CD14-positive monocyte (primary cell): ENCODE results near the gene ARRB1. TPM values are rescaled to one million over a fixed set of nuclear protein-coding genes. Genes with fewer than 3 reads are reported as not detected.
"Not testable (repeated sequence)": the region's sequence is repeated elsewhere in the genome, so short reads cannot be mapped to it uniquely, and the experiment has no call there.

ENCODE experiments used
- DNase-seq, 3 donors: peaks; one replicate each; pipeline ENCODE4 v3.0.0-alpha.2; 2011 to 2022
- H2AFZ ChIP-seq: 2 replicates; pipeline ENCODE4 v1.6.0; 2012; ENCODE audit warnings: mild to moderate bottlenecking, low read depth, low read length, inconsistent platforms; ENCODE audit not compliant: insufficient read depth, poor library complexity, severe bottlenecking
- H3K27ac ChIP-seq, 2 donors: 1 replicate in 1 of 2; 2 replicates in 1 of 2; pipeline ENCODE4 v1.5.1; 2012 to 2013; ENCODE audit warnings: low read length in 2 of 2, control low read depth in 1 of 2, inconsistent platforms in 1 of 2, low read depth in 1 of 2, mild to moderate bottlenecking in 1 of 2
- H3K27me3 ChIP-seq, 2 donors: one replicate each; pipeline versions ENCODE4 v1.6.0 to v1.6.1; 2011 to 2013; ENCODE audit warnings: low read length in 2 of 2; ENCODE audit not compliant: control insufficient read depth in 2 of 2, insufficient read depth in 2 of 2
- H3K36me3 ChIP-seq, 2 donors: replicated peaks in 1 of 2; 1 replicate in 1 of 2; 2 replicates in 1 of 2; pipeline versions ENCODE4 v1.5.1 to v1.6.1; 2012 to 2013; ENCODE audit warnings: low read length in 2 of 2, control low read depth in 1 of 2, inconsistent platforms in 1 of 2, mild to moderate bottlenecking in 1 of 2; ENCODE audit not compliant: insufficient read depth in 2 of 2, control insufficient read depth in 1 of 2
- H3K4me1 ChIP-seq, 2 donors: 1 replicate in 1 of 2; 2 replicates in 1 of 2; pipeline versions ENCODE4 v1.5.1 to v1.6.1; 2012 to 2013; ENCODE audit warnings: low read length in 2 of 2, control low read depth in 1 of 2, inconsistent platforms in 1 of 2, mild to moderate bottlenecking in 1 of 2, moderate library complexity in 1 of 2; ENCODE audit not compliant: insufficient read depth in 2 of 2, control insufficient read depth in 1 of 2
- H3K4me2 ChIP-seq: replicated peaks from 2 replicates; pipeline ENCODE3; 2012; ENCODE audit warnings: low read length, moderate library complexity, mild to moderate bottlenecking; ENCODE audit not compliant: poor library complexity, severe bottlenecking; ENCODE audit errors: extremely low read depth
- H3K4me3 ChIP-seq, 3 experiments: fragments of 200-600 bp in 1 of 3; sonication (generic) in 1 of 3; replicated peaks in 1 of 3; 1 replicate in 2 of 3; 2 replicates in 1 of 3; pipeline ENCODE4 v1.5.1; 2011 to 2013; ENCODE audit warnings: low read length in 3 of 3, mild to moderate bottlenecking in 3 of 3, control low read depth in 2 of 3, low read depth in 2 of 3, inconsistent platforms in 1 of 3, moderate library complexity in 1 of 3
- H3K79me2 ChIP-seq: 2 replicates; pipeline ENCODE4 v1.6.0; 2012; ENCODE audit warnings: mild to moderate bottlenecking, control low read depth, inconsistent platforms, low read length, moderate library complexity; ENCODE audit not compliant: insufficient read depth
- H3K9ac ChIP-seq: 2 replicates; pipeline ENCODE4 v1.6.0; 2017; ENCODE audit warnings: low read length, mild to moderate bottlenecking; ENCODE audit not compliant: insufficient read depth, poor library complexity, severe bottlenecking
- H3K9me3 ChIP-seq, 2 donors: replicated peaks in 1 of 2; 1 replicate in 1 of 2; 2 replicates in 1 of 2; pipeline versions ENCODE4 v1.5.1 to v1.6.1; 2012 to 2013; ENCODE audit warnings: low read length in 2 of 2, control low read depth in 1 of 2; ENCODE audit not compliant: control insufficient read depth in 1 of 2, insufficient read depth in 1 of 2
- H4K20me1 ChIP-seq: 2 replicates; pipeline ENCODE4 v1.6.0; 2012; ENCODE audit warnings: mild to moderate bottlenecking, low read length, control low read depth, moderate library complexity; ENCODE audit not compliant: insufficient read depth
- H3K27ac Mint-ChIP-seq, 7 donors: one replicate each; pipeline ENCODE4 v1.8.0; 2020; ENCODE audit warnings: mild to moderate bottlenecking in 7 of 7, mixed read lengths in 7 of 7, moderate library complexity in 6 of 7, inconsistent platforms in 2 of 7
- H3K27me3 Mint-ChIP-seq, 3 donors: one replicate each; pipeline ENCODE4 v1.8.0; 2021 to 2022; ENCODE audit warnings: low read depth in 3 of 3, mild to moderate bottlenecking in 3 of 3, mixed read lengths in 3 of 3, moderate library complexity in 3 of 3, inconsistent platforms in 1 of 3
- H3K36me3 Mint-ChIP-seq, 2 donors: one replicate each; pipeline ENCODE4 v1.8.0; 2020; ENCODE audit warnings: mixed read lengths in 2 of 2, inconsistent platforms in 1 of 2, mild to moderate bottlenecking in 1 of 2
- H3K4me1 Mint-ChIP-seq: one replicate; pipeline ENCODE4 v1.8.0; 2020; ENCODE audit warnings: mild to moderate bottlenecking, mixed read lengths
- H3K4me3 Mint-ChIP-seq, 2 donors: one replicate each; pipeline ENCODE4 v1.8.0; 2020; ENCODE audit warnings: mild to moderate bottlenecking in 2 of 2, mixed read lengths in 2 of 2, moderate library complexity in 1 of 2
- H3K9me3 Mint-ChIP-seq, 7 donors: one replicate each; pipeline ENCODE4 v1.8.0; 2020 to 2022; ENCODE audit warnings: mixed read lengths in 7 of 7, mild to moderate bottlenecking in 6 of 7, moderate library complexity in 6 of 7, inconsistent platforms in 2 of 7
- CTCF ChIP-seq: fragments of 200-600 bp; IDR thresholded peaks from one replicate; pipeline ENCODE4 v1.8.0; 2022; ENCODE audit warnings: antibody characterized with exemption, mild to moderate bottlenecking
- WGBS: methylation state at CpG from one replicate; pipeline ENCODE4 v1.1.5; 2013; ENCODE audit warnings: missing lambda C conversion rate; ENCODE audit not compliant: insufficient coverage; 5-methylcytosine and 5-hydroxymethylcytosine counted together
- intact Hi-C, 2 donors: fragments of 100-400 bp; cut with micrococcal nuclease; formaldehyde crosslinking; loops; one replicate each; pipeline versions ENCODE4 v1.15.0 to v1.15.1; 2023
- polyA plus RNA-seq, 3 donors: library from polyadenylated mRNA; depleted of rRNA in 1 of 3; unstranded in 2 of 3; stranded (reverse) in 1 of 3; fragments of 300-500 nt in 2 of 3; fragments of >200 nt in 1 of 3; fragmentation: Illumina TruSeq in 2 of 3; gene quantifications; 1 replicate in 2 of 3; 2 replicates in 1 of 3; pipeline ENCODE4 v1.2.3, GENCODE V29; 2012 to 2021

The ARRB1 gene
- polyA plus RNA-seq, 3 donors: 52.6 to 114 (median 66.5) TPM

- H3K36me3 Mint-ChIP-seq, H3K9ac ChIP-seq, intact Hi-C loops, H2AFZ ChIP-seq, H3K9me3 Mint-ChIP-seq, H3K27me3 ChIP-seq, H3K36me3 ChIP-seq, H3K79me2 ChIP-seq, H3K4me3 Mint-ChIP-seq, DNase-seq, H3K27me3 Mint-ChIP-seq, H3K9me3 ChIP-seq, H4K20me1 ChIP-seq: not testable (repeated sequence)
- H3K4me2 ChIP-seq: peak overlapping the region; percentile 13
- 100% methylated on average over 2 of the region's 5 CpGs for WGBS
- peak overlapping the region; percentile 21 to 91 for H3K27ac ChIP-seq
- Mint-ChIP-seq H3K27ac (peak overlapping the region; percentile 70 to 98 (median 93)), H3K4me1 (peaks cover 50% of the 10 kb centered on the region)
- H3K4me1 ChIP-seq: peaks cover 53 to 55% of the 10 kb centered on the region in 2 donors
- H3K4me3 ChIP-seq: peak overlapping the region in 1 of 3 experiments; percentile 27
Observed at GRCh38 chr11:75366826-75367225, 15.4 kb upstream of the ARRB1 start.

GRCh38 chr11:75365711-75366181 lies 14.3 kb upstream of the ARRB1 start:
- peak overlapping the region in 1 of 2 donors; percentile 61 for H3K4me3 Mint-ChIP-seq
- DNase-seq: peak; percentile 65 to 87 (median 85)
- Histone ChIP-seq H4K20me1 (no peaks in the 10 kb centered on the region), H3K4me3 (peak overlapping the region in 1 of 3 experiments; percentile 52), H2AFZ (no peak overlapping the region), H3K79me2 (no peaks in the 10 kb centered on the region), H3K9me3 (no peaks in the 10 kb centered on the region), H3K27me3 (no peaks in the 10 kb centered on the region), H3K4me1 (peaks cover 55 to 56% of the 10 kb centered on the region in 2 donors), H3K9ac (peak overlapping the region; percentile 30), H3K36me3 (no peaks in the 10 kb centered on the region), H3K27ac (peak overlapping the region in 1 of 2 donors; percentile 91), H3K4me2 (peak overlapping the region; percentile 57)
- H3K27me3 Mint-ChIP-seq: peaks cover 0 to 2% (median 0%) of the 10 kb centered on the region in 3 donors
- intact Hi-C loops: no loop called here
- H3K4me1 Mint-ChIP-seq: peaks cover 53% of the 10 kb centered on the region
- H3K9me3 Mint-ChIP-seq: peaks cover 0 to 1% (median 0%) of the 10 kb centered on the region in 7 donors
- peak overlapping the region; percentile 93 to 98 (median 95) for H3K27ac Mint-ChIP-seq
- H3K36me3 Mint-ChIP-seq: no peaks in the 10 kb centered on the region
- no CpG with 5 or more reads among the region's 2 CpGs for WGBS
- no peak for TF ChIP-seq CTCF

- H3K36me3 ChIP-seq, H3K4me3 ChIP-seq, H3K9me3 Mint-ChIP-seq, H3K27ac ChIP-seq, H3K4me2 ChIP-seq, DNase-seq, H4K20me1 ChIP-seq, H3K9ac ChIP-seq, H3K4me3 Mint-ChIP-seq, H3K36me3 Mint-ChIP-seq, H3K9me3 ChIP-seq, H3K27ac Mint-ChIP-seq, H3K79me2 ChIP-seq, H3K27me3 ChIP-seq, H3K27me3 Mint-ChIP-seq, intact Hi-C loops, H2AFZ ChIP-seq: not testable (repeated sequence)
- 100% methylated on average over 1 of the region's 4 CpGs for WGBS
- H3K4me1 ChIP-seq: peaks cover 31 to 33% of the 10 kb centered on the region in 2 donors
- H3K4me1 Mint-ChIP-seq: peaks cover 32% of the 10 kb centered on the region
Observed at GRCh38 chr11:75362285-75362684, 10.8 kb upstream of the ARRB1 start.
